ENCODE data around the gene SCN2A.
"Not testable (repeated sequence)": the region's sequence is repeated elsewhere in the genome, so short reads cannot be mapped to it uniquely, and the experiment has no call there.

Gene SCN2A

GRCh38 chr2:165256618-165257017 is 17.4 kb downstream of the SCN2A start:
- DNase-seq (ENCODE audit: low read depth) = no peak
- H3K27me3 ChIP-seq (replicated peaks; ENCODE audit: control insufficient read depth, insufficient read depth, low read length) = no peaks in the 10 kb centered on the region
- no peak overlapping the region for H3K4me3 ChIP-seq (ENCODE audit: low read length)
- no peak overlapping the region for H3K9ac ChIP-seq (ENCODE audit: low read length)
- no peaks in the 10 kb centered on the region for H3K4me1 ChIP-seq (ENCODE audit: control insufficient read depth, insufficient read depth, low read length)
- H3K9me3 ChIP-seq (ENCODE audit: control insufficient read depth, low read length) = no peaks in the 10 kb centered on the region
- no peaks in the 10 kb centered on the region for H3K36me3 ChIP-seq (ENCODE audit: control insufficient read depth, insufficient read depth, low read length, severe bottlenecking)

GRCh38 chr2:165260347-165260746 is 21.1 kb downstream of the SCN2A start:
- not testable (repeated sequence) for H3K9ac ChIP-seq (ENCODE audit: low read length); DNase-seq (ENCODE audit: low read depth); H3K9me3 ChIP-seq (ENCODE audit: control insufficient read depth, low read length)

GRCh38 chr2:165268754-165269153 is 29.5 kb downstream of the SCN2A start:
- Histone ChIP-seq H3K27me3 (replicated peaks; ENCODE audit: control insufficient read depth, insufficient read depth, low read length) (no peaks in the 10 kb centered on the region), H3K9ac (ENCODE audit: low read length) (no peak overlapping the region), H3K9me3 (ENCODE audit: control insufficient read depth, low read length) (no peaks in the 10 kb centered on the region), H3K4me1 (ENCODE audit: control insufficient read depth, insufficient read depth, low read length) (peaks cover 10% of the 10 kb centered on the region), H3K36me3 (ENCODE audit: control insufficient read depth, insufficient read depth, low read length, severe bottlenecking) (no peaks in the 10 kb centered on the region), H3K4me3 (ENCODE audit: low read length) (no peak overlapping the region)
- no peak for DNase-seq (ENCODE audit: low read depth)

More at GRCh38 chr2:165260347-165260746, 21.1 kb downstream of the SCN2A start:
- not testable (repeated sequence) for H3K4me1 ChIP-seq (ENCODE audit: control insufficient read depth, insufficient read depth, low read length); H3K36me3 ChIP-seq (ENCODE audit: control insufficient read depth, insufficient read depth, low read length, severe bottlenecking); H3K27me3 ChIP-seq (replicated peaks; ENCODE audit: control insufficient read depth, insufficient read depth, low read length); H3K4me3 ChIP-seq (ENCODE audit: low read length)

- H3K36me3 ChIP-seq (ENCODE audit: control insufficient read depth, insufficient read depth, low read length, severe bottlenecking) = no peaks in the 10 kb centered on the region
- no peaks in the 10 kb centered on the region for H3K9me3 ChIP-seq (ENCODE audit: control insufficient read depth, low read length)
- no peak for DNase-seq (ENCODE audit: low read depth)
- peak overlapping the region; percentile 60 for H3K9ac ChIP-seq (ENCODE audit: low read length)
- H3K4me1 ChIP-seq (ENCODE audit: control insufficient read depth, insufficient read depth, low read length) = peaks cover 39% of the 10 kb centered on the region
- H3K27me3 ChIP-seq (replicated peaks; ENCODE audit: control insufficient read depth, insufficient read depth, low read length) = no peaks in the 10 kb centered on the region
- H3K4me3 ChIP-seq (ENCODE audit: low read length) = peak overlapping the region; percentile 48
Observed at GRCh38 chr2:165273176-165273575, 34.0 kb downstream of the SCN2A start.

- Histone ChIP-seq H3K4me1 (ENCODE audit: control insufficient read depth, insufficient read depth, low read length) (peaks cover 39% of the 10 kb centered on the region), H3K27me3 (replicated peaks; ENCODE audit: control insufficient read depth, insufficient read depth, low read length) (no peaks in the 10 kb centered on the region), H3K9me3 (ENCODE audit: control insufficient read depth, low read length) (no peaks in the 10 kb centered on the region), H3K4me3 (ENCODE audit: low read length) (peak overlapping the region; percentile 51), H3K9ac (ENCODE audit: low read length) (peak overlapping the region; percentile 62), H3K36me3 (ENCODE audit: control insufficient read depth, insufficient read depth, low read length, severe bottlenecking) (no peaks in the 10 kb centered on the region)
- no peak for DNase-seq (ENCODE audit: low read depth)
Observed at GRCh38 chr2:165274698-165275097, 35.5 kb downstream of the SCN2A start.

GRCh38 chr2:165275932-165276331 is 36.7 kb downstream of the SCN2A start:
- no peaks in the 10 kb centered on the region for H3K36me3 ChIP-seq (ENCODE audit: control insufficient read depth, insufficient read depth, low read length, severe bottlenecking)
- H3K9me3 ChIP-seq (ENCODE audit: control insufficient read depth, low read length) = no peaks in the 10 kb centered on the region
- DNase-seq (ENCODE audit: low read depth) = no peak

GRCh38 chr2:165277295-165277694 is 38.1 kb downstream of the SCN2A start:
- H3K9ac ChIP-seq (ENCODE audit: low read length) = no peak overlapping the region
- no peak overlapping the region for H3K4me3 ChIP-seq (ENCODE audit: low read length)
- H3K36me3 ChIP-seq (ENCODE audit: control insufficient read depth, insufficient read depth, low read length, severe bottlenecking) = no peaks in the 10 kb centered on the region
- H3K9me3 ChIP-seq (ENCODE audit: control insufficient read depth, low read length) = no peaks in the 10 kb centered on the region
- DNase-seq (ENCODE audit: low read depth) = peak; percentile 27
- peaks cover 39% of the 10 kb centered on the region for H3K4me1 ChIP-seq (ENCODE audit: control insufficient read depth, insufficient read depth, low read length)
- H3K27me3 ChIP-seq (replicated peaks; ENCODE audit: control insufficient read depth, insufficient read depth, low read length) = no peaks in the 10 kb centered on the region

More at GRCh38 chr2:165275932-165276331, 36.7 kb downstream of the SCN2A start:
- Histone ChIP-seq H3K4me3 (ENCODE audit: low read length) (no peak overlapping the region), H3K27me3 (replicated peaks; ENCODE audit: control insufficient read depth, insufficient read depth, low read length) (no peaks in the 10 kb centered on the region), H3K9ac (ENCODE audit: low read length) (no peak overlapping the region), H3K4me1 (ENCODE audit: control insufficient read depth, insufficient read depth, low read length) (peaks cover 39% of the 10 kb centered on the region)

GRCh38 chr2:165277860-165278656 is 38.8 kb downstream of the SCN2A start:
- H3K4me3 ChIP-seq (ENCODE audit: low read length) = no peak overlapping the region
- H3K9me3 ChIP-seq (ENCODE audit: control insufficient read depth, low read length) = no peaks in the 10 kb centered on the region
- no peaks in the 10 kb centered on the region for H3K36me3 ChIP-seq (ENCODE audit: control insufficient read depth, insufficient read depth, low read length, severe bottlenecking)
- no peak overlapping the region for H3K9ac ChIP-seq (ENCODE audit: low read length)
- DNase-seq (ENCODE audit: low read depth) = no peak
- H3K27me3 ChIP-seq (replicated peaks; ENCODE audit: control insufficient read depth, insufficient read depth, low read length) = no peaks in the 10 kb centered on the region
- peaks cover 36% of the 10 kb centered on the region for H3K4me1 ChIP-seq (ENCODE audit: control insufficient read depth, insufficient read depth, low read length)

GRCh38 chr2:165280356-165280755 is 41.1 kb downstream of the SCN2A start:
- Histone ChIP-seq H3K27me3 (replicated peaks; ENCODE audit: control insufficient read depth, insufficient read depth, low read length) (no peaks in the 10 kb centered on the region), H3K4me1 (ENCODE audit: control insufficient read depth, insufficient read depth, low read length) (peaks cover 13% of the 10 kb centered on the region), H3K9ac (ENCODE audit: low read length) (no peak overlapping the region), H3K36me3 (ENCODE audit: control insufficient read depth, insufficient read depth, low read length, severe bottlenecking) (no peaks in the 10 kb centered on the region), H3K4me3 (ENCODE audit: low read length) (no peak overlapping the region), H3K9me3 (ENCODE audit: control insufficient read depth, low read length) (no peaks in the 10 kb centered on the region)
- DNase-seq (ENCODE audit: low read depth) = no peak

GRCh38 chr2:165281387-165281786 is 42.2 kb downstream of the SCN2A start:
- peaks cover 10% of the 10 kb centered on the region for H3K4me1 ChIP-seq (ENCODE audit: control insufficient read depth, insufficient read depth, low read length)
- no peak for DNase-seq (ENCODE audit: low read depth)
- no peaks in the 10 kb centered on the region for H3K36me3 ChIP-seq (ENCODE audit: control insufficient read depth, insufficient read depth, low read length, severe bottlenecking)
- no peaks in the 10 kb centered on the region for H3K27me3 ChIP-seq (replicated peaks; ENCODE audit: control insufficient read depth, insufficient read depth, low read length)
- H3K4me3 ChIP-seq (ENCODE audit: low read length) = no peak overlapping the region
- no peaks in the 10 kb centered on the region for H3K9me3 ChIP-seq (ENCODE audit: control insufficient read depth, low read length)
- H3K9ac ChIP-seq (ENCODE audit: low read length) = no peak overlapping the region

- H3K9ac ChIP-seq (ENCODE audit: low read length) = no peak overlapping the region
- no peaks in the 10 kb centered on the region for H3K36me3 ChIP-seq (ENCODE audit: control insufficient read depth, insufficient read depth, low read length, severe bottlenecking)
- no peaks in the 10 kb centered on the region for H3K4me1 ChIP-seq (ENCODE audit: control insufficient read depth, insufficient read depth, low read length)
- no peak overlapping the region for H3K4me3 ChIP-seq (ENCODE audit: low read length)
- DNase-seq (ENCODE audit: low read depth) = no peak
- H3K9me3 ChIP-seq (ENCODE audit: control insufficient read depth, low read length) = no peaks in the 10 kb centered on the region
- no peaks in the 10 kb centered on the region for H3K27me3 ChIP-seq (replicated peaks; ENCODE audit: control insufficient read depth, insufficient read depth, low read length)
Observed at GRCh38 chr2:165283342-165283741, 44.1 kb downstream of the SCN2A start.

All from adipocyte (in vitro differentiated cells).